HG03025 (cell line): Measurements from ENCODE around the gene GRK3.

Experiments
- ATAC-seq: cut with Tn5 transposase; IDR thresholded peaks from one replicate; pipeline ENCODE4 v1.9.1; 2021; ENCODE audit warnings: mild to moderate bottlenecking, moderate library complexity; ENCODE audit not compliant: unreplicated experiment, low FRiP score

GRK3 gene

GRCh38 chr22:25749420-25750169 is 185.1 kb downstream of the GRK3 start:
- ATAC-seq = peak; percentile 52

GRCh38 chr22:25750569-25751173 is 186.2 kb downstream of the GRK3 start:
- ATAC-seq = no peak

DNA sequence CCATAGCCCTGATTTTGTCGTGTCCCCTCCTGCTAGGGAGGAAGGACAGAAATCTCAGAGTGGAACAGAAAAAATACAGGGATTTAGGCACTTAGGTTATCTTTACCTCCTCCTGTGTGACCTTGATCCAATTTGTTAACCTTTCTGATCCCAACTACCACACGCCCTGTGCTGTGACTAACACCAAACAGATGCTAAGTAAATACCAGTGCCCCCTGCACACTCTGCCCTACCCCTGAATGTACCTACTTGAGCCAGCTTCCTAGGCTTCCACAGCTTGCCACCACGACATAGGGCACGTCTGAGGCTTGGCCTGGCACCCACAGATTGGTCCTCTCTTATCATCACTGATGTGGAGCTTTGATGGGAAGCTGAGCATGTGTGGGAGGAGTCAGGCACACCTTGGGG is 186.7 kb downstream of the GRK3 start:
- no peak for ATAC-seq

DNA sequence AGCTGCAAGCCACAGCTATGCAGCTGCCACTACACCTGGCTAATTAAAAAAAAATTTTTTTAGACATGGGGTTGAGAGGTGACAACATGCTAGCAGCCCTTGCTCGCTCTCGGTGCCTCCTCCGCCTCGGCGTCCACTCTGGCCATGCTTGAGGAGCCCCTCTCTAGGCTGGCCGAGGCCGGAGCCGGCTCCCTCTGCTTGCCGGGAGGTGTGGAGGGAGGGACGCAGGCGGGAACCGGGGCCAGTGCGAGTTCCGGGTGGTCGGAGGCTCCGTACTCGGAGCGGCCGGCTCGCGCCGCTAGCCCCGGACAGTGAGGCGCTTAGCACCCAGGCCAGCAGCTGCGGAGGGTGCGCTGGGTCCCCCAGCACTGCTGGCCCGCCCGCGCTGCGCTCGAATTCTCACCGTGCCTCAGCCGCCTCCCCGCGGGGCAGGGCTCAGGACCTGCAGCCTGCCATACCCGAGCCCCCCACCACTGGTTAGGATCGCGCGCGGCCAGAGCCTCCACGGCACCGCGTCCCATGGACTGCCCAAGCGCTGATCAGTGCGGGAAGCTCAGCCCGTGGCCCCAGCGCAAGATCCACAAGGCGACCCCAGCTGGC is 188.2 kb downstream of the GRK3 start:
- no peak for ATAC-seq

DNA sequence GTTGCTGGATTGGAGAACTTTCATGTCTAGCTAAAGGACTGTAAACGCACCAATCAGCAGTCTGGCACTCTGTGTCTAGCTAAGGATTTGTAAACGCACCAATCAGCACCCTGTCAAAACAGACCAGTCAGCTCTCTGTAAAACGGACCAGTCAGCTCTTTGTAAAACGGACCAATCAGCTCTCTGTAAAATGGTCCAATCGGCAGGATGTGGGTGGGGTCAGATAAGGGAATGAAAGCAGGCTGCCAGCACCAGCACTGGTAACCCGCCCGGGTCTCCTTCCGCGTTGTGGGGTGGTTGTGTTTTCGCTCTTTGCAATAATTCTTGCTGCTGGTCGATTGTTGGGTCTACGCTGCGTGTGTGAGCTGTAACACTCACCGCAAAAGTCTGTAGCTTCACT is 188.8 kb downstream of the GRK3 start:
- ATAC-seq = no peak

GRCh38 chr22:25754527-25755202 is 190.2 kb downstream of the GRK3 start:
- ATAC-seq = no peak

GRCh38 chr22:25757686-25758085 is 193.2 kb downstream of the GRK3 start:
- no peak for ATAC-seq

- ATAC-seq = no peak
Measured at GRCh38 chr22:25758316-25758715, 193.8 kb downstream of the GRK3 start.

DNA sequence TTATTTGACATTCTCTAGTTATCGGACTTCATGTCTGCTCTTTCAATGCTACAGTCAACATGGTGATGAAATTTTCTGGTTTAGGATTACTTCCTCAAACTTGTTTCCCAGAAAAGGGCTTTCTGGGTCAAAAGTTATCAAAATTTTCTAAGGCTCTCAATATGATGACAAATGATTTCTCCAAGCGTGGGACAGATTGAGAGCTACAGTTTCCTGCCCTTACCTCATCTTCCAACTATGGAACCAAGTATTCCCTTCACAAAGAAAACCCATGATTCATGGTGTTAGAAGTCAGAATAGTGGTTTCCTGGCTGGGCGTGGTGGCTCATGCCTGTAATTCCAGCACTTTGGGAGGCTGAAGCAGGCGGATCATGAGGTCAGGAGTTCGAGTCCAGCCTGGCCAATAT is 195.4 kb downstream of the GRK3 start:
- ATAC-seq = no peak

DNA sequence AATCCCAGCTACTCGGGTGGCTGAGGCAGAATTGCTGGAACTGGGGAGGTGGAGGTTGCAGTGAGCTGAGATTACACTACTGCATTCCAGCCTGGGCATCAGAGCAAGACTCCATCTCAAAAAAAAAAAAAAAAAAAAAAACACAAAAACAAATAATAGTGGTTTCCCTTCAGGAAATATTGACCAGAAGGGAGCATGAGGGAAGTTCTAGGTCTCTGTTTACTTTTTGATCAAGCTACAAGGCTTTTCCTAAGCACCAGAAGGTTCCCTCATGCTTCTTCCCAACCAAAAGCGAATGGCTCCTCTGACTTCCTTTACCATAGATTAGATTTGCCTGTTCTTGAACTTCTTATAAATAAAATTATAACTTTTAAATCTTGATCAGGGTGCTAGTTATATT is 195.8 kb downstream of the GRK3 start:
- ATAC-seq = no peak

GRCh38 chr22:25760848-25761595 is 196.5 kb downstream of the GRK3 start:
- ATAC-seq = no peak

DNA sequence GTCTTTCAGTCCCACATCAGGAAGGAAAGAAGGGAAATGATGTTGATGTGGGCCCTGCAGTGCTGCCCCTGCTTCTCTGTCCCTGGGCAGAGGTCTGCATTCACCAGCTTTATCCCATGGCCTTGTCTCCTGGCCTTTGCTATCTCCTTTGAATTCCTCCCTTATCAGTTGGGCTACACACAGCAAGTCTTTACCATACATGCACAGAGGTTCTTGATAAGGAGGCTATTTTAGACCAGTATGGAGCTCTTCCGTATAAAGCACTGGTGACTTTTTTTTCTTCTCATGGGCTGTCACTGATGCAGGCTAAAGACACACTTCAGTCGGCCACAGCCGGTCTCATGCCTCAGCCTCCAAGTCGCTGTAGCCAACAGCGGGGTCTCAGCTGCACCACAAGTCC is 197.7 kb downstream of the GRK3 start:
- ATAC-seq = no peak

- ATAC-seq = no peak
Measured at GRCh38 chr22:25763239-25763777, 198.8 kb downstream of the GRK3 start.

- ATAC-seq = no peak
Measured at GRCh38 chr22:25764270-25765015, 200.0 kb downstream of the GRK3 start.

DNA sequence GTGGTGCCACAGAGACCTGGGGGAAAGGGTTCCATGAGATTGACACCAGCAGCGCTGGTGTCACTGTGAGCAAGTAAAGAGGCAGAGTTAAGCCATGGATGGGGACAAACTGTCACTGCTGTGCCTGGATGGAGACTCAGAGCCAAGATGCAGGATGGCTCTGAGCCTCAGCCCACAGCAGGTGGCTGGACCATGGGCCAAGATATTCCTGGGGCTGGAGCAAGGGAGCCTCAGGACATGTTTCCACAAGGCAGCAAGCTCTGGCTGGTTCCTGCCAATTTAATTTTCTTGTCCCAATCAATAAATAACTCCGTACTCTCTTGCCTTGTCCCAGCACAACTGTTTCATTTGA is 200.5 kb downstream of the GRK3 start:
- ATAC-seq = no peak

DNA sequence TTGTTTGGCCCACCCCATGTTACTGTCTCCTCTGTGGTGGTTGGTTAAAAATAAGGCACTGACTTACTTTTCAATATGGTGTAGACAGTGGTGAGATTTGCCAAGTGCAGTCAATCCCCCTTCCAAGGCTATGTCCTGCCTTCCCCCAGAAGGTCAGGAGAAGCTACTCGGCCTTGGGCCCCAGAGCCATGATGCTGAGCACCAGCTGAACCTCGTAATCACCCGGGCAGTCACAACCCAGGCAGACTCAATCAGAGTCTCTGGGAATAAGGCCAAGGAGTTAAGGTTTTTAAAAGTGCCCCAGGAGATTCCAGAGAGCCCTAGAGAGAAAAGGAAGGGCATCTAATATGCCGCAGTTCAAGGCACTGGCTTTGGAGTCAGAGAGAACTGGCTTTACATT is 201.3 kb downstream of the GRK3 start:
- no peak for ATAC-seq

- no peak for ATAC-seq
Measured at GRCh38 chr22:25766418-25766817, 201.9 kb downstream of the GRK3 start.

GRCh38 chr22:25770333-25770732 is 205.9 kb downstream of the GRK3 start:
- ATAC-seq = no peak

DNA sequence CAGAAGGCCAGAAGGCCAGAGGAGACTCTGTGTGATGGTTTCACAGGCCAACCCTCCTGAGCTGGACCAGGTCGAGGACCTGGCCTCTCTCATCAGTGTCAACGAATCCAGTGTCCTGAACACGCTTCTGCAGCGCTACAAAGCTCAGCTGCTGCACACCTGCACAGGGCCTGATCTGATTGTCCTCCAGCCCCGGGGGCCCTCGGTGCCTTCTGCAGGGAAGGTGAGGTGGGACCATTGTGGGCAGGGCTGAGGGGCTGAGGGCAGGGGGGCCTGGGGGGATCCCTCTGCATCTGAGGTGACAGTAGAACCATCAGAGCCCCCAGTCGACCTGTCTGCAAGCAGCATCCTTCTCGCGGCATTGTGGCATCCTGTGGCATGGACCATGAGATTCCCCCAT is 207.8 kb downstream of the GRK3 start:
- no peak for ATAC-seq

- ATAC-seq = no peak
Measured at GRCh38 chr22:25774575-25775026, 210.1 kb downstream of the GRK3 start.
